Measurements from ENCODE around the gene TECPR1.

- TF ChIP-seq CTCF (conservative IDR thresholded peaks at IDR 0.05; ENCODE audit: low read depth, low read length) (no peak), EZH2 (IDR thresholded peaks at IDR 0.05; ENCODE audit: low read length, unreplicated experiment) (no peak)
These were observed 36.2 kb upstream of the TECPR1 start for GRCh38 chr7:98288064-98288823.

Measured in PC-3 (cell line).